ENCODE measurements around the gene BHLHA9.
"Not testable (repeated sequence)": the region's sequence is repeated elsewhere in the genome, so short reads cannot be mapped to it uniquely, and the experiment has no call there.

Gene BHLHA9

DNA sequence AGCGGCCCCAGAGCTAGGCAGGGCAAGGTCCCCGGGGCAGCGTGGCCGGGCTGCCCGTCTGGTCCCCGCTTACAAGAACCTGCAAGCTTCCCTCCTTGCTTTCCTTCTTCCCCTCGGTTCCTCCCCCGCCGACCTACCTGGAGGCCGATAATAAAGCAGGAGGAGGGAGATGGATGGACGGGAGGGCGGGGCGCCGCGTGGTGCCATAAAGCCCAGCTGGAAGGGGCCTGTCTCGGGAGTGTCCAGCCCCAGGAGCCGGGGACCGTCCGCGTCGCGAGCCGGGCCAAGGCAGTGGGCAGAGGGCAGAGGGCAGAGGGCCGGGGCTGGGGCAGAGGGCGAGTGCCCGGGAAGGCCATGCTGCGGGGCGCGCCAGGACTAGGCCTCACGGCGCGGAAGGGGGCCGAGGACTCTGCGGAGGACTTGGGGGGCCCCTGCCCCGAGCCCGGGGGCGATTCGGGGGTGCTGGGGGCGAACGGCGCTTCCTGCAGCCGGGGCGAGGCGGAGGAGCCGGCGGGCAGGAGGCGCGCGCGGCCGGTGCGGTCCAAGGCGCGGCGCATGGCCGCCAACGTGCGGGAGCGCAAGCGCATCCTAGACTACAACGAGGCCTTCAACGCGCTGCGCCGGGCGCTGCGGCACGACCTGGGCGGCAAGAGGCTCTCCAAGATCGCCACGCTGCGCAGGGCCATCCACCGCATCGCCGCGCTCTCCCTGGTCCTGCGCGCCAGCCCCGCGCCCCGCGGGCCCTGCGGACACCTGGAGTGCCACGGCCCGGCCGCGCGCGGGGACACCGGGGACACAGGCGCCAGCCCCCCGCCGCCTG lies at the start of gene BHLHA9:
Gene BHLHA9 (plus strand): TSS at position 235 of the 820 bp plus-strand sequence. CDS start 120 bp downstream, at position 355.
- no peak for DNase-seq (ENCODE audit: low read depth, low spot score)

DNA sequence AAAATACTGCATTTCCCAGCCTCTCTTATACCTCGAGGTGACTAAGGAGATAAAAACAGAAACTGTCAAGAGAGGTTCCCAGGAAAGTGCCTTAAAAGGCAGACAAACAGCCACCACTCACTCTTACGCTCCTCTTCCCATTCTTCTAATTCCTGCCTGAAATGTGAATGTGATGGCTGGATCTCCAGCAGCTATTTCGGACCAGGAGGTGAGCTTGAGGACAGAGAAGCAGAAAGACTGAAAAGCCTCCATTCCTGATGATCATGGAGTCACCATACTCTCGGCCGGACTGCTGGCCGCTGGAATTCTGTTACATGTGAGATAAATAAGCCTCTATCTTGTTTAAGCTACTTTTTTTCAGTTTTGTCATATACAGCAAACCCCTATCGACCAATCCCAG lies 49.0 kb upstream of the BHLHA9 start:
- DNase-seq (ENCODE audit: low read depth, low spot score) = no peak

DNA sequence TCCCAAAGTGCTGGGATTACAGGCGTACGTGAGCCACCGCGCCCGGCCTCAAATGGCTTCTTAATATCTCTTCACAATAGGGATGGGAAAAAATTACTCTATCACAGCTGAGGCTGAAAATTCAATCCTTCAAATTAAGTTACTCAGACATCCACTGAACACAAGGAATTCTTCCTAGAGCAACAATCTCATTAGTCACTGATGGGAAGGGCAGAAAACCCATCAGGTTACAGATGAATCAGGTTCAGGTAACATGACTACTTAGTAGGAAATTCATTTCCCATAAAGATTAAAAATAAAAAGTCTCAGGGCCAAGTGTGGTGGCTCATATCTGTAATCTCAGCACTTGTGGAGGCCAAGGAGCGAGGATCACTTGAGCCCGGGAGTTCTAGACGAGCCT lies 47.9 kb upstream of the BHLHA9 start:
- no peak for DNase-seq (ENCODE audit: low read depth, low spot score)

DNA sequence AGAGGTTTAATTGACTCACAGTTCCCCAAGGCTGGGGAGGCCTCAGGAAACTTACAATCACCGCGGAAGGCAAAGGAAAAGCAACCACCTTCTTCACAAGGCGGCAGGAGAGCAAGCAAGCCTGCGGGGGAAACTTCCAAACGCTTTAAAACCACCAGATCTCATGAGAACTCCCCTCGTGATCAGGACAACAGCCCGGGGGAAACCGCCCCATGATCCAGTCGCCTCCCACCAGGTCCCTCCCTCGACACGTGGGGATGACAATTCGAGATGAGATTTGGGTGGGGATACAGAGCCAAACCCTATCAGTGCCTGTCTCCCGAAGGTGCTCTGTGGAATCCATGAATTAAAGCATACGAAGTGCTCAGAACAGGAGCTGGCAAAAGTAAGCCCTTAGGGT lies 46.6 kb upstream of the BHLHA9 start:
- DNase-seq (ENCODE audit: low read depth, low spot score) = no peak

DNA sequence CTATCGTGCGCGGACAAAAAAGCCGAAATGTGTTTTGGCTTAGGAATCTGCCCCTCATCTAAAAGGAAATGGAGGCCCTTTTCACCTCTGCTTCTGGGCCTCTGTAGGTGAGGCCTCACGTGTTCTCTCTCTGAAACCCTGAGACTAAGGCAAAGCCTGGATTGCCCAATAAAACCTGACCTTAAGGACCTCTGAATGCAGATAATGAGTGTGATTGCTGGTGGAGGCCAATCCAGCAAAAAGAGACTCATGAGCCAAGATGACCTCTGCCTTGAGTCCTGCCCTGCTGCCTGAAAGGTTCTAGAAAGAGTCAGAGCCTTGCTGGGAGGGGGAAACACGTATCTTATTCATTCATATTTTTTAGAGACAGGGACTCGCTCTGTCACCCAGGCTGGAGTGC lies 45.9 kb upstream of the BHLHA9 start:
- DNase-seq (ENCODE audit: low read depth, low spot score) = no peak

DNA sequence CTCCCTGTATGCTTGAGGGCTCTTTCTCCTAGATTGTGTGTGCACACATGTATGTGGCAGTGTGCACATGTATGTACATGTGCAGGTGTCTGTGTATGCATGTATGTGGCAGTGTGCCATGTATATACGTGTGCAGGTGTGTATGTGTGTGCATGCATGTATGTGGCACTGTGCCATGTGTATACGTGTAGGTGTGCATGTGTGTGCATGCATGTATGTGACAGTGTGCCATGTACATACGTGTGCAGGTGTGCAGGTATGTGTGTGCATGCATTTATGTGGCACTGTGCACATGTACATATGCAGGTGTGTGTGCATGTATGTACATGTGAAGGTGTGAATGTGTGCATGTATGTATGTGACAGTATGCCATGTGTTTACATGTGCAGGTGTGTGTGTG lies 43.9 kb upstream of the BHLHA9 start:
- no peak for DNase-seq (ENCODE audit: low read depth, low spot score)

DNA sequence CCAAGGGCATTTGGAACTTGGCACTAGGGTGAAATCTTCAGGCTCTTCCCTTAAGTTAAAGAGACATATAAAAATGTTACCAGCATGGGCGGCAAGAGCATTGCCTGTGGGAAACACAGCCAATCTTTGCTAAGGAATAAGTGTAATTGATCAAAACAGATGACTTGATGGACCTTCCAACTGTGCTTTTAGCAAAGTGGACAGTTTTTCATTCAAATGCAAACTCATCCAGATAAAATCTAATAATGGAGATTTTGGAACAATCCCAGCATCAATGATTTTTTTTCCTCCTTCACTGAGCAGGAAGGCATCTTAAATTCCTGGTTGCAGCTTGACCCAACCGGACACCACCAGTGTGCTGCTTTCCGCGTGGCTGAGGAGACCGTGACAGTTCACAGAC lies 42.9 kb upstream of the BHLHA9 start:
- DNase-seq (ENCODE audit: low read depth, low spot score) = no peak

DNA sequence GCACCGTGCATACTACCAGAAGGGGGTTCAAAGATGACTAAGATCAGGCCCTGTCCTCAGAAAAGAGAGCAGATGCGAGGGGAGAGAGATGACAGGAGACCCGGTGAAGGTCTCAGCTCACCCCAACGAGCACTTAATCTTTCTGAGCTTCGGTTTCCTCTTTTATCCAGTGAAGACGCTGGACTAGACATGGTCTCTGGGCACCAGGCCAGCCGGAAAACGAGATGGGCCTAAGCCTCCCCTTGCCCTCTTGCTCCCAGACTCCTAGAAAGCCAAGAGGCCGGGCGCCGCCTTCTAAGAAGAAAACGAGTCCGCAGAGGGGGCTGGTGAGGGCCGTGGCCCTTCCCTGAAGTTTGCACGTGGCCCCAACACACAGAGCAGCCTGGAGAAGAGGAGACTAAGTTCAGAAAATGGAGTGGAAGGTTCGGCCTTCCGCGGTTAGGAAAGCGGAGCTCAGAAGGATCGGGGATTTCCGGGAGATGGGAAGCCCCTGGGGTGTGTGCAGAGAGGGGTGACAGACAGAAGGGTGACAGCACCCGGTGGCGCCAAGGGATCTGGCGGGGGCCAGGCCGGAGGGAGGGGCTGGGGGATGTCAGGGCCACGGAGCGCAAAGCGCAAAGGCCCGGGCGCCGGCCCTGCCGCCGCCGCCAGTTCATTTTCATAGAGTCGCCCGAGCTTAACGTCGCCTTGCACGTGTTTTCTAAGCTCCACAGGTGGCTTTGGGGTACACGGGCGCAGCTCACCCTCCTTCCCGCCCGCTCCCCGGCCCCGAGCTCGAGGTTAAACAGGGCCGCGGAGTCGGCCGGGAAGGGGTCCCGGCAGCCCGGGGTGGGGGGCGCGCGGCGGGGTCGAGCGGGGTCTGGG lies 42.1 kb upstream of the BHLHA9 start:
- no peak for DNase-seq (ENCODE audit: low read depth, low spot score)

DNA sequence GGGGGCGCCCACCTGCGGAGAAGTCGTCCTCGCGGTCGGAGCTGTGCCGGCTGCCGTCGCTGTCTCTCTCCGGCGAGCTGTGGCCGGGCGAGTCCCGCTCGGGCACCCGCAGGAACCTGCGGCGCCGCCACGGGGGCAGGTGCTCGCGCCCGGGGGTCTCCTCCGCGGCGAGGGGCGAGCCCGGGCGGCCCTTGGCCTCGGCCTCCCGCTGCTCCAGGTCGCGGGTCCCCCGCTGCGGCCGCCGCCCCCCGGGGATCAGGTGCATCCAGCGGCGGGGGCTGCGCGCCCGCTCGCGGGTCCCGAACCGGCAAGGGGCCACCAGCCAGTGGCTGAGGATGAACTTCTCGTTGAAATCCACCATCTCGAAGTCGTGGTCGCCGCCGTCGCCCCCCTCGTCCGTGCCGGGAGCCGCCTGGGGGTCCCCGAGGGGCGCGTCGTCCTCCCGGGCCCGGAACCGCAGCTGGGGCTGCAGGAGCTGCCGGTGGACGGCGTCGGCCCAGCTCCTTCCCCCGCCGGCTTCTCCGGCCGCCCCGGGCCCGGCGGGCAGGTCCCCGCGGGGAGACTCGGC lies 41.4 kb upstream of the BHLHA9 start:
- DNase-seq (ENCODE audit: low read depth, low spot score) = no peak

DNA sequence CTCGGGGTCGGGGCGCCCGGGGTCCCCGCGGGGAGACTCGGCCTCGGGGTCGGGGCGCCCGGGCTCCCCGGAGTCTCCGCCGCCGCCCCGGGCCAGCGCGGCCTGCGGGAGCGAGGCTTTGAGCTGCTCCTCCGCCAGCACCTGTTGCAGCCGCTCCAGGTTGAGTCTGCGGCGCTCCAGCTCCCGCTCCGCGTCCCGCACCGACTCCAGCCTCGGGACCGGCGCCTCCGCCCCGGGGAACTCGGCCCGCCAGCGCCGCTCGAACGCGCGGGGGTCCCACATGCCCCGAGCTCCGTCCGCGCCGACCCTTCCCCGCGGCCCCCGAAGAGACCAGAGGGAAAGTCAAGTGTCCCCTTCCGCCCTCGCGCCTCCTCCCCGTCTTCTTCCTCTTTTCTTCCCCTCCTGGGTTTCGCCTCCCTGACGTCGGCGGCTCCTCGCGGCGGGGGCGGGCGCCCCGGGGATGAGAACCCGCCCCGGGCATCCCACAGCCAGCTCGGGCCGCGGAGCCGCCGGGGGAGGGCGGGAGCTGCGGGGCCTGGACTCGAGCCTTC lies 40.8 kb upstream of the BHLHA9 start:
- DNase-seq (ENCODE audit: low read depth, low spot score) = no peak

DNA sequence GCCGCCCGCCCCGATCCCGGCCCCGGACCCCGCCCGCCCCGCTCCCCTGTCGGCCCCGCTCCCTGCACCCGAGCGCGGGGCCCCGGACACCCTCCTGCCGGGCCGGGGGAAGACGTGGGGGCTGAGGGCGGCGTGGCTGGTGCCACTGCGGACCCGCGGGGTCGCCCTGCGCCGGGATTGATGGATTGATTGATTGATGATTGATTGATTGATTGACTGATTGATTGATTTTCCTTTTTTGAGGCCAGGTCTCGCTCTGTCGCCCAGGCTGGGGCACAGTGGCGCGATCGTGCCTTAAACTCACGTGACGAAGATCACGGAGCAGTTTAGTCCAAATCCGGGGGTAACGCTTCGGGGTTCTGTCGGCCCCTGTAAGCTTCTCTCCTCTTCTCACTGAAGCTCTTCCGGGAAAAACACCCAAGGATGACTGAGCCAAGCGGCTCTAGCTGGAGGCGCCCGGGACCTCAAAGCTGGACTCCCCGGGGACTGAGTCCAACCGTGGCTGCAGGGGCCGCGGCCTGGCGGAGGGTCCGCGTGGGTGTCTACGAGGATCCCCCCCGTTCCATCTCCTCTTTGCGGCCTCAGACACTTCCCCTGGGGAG lies 40.2 kb upstream of the BHLHA9 start:
- no peak for DNase-seq (ENCODE audit: low read depth, low spot score)

DNA sequence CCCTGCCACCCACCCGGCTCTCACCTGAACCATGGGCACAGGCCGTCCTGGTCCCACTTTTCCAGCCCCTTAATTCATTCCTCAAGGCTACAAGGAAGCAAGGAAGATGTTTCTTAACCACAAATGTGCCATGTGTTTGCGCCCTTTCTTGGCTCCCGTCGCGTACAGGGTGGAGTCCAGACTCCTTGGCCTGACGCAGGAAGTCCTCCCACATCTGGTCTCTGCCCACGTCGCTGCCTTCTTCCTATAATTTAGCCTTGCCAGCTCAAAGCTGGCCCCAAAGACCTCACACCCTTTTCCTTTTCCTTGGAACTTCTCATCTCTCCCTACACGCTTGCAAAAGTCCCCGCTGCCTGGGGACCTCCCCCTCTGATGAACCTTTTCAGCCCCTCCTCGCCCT lies 38.8 kb upstream of the BHLHA9 start:
- DNase-seq (ENCODE audit: low read depth, low spot score) = no peak

DNA sequence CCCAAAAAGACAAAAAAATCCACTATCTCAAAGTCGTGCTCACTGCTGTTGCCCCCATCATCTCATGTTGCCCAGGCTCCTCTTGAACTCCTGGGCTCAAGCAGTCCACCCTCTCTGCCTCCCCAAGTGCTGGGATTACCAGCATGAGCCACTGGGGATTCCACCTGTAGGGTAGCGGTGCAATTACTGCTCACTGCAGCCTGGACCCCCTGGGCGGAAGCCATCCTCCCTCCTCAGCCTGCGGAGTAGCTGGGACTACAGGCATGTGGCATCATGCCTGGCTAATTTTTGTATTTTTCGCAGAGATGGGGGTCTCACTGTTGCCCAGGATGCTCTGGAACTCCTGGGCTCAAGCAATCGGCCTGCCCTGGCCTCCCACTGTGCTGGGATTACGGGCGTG lies 37.9 kb upstream of the BHLHA9 start:
- DNase-seq (ENCODE audit: low read depth, low spot score) = no peak

DNA sequence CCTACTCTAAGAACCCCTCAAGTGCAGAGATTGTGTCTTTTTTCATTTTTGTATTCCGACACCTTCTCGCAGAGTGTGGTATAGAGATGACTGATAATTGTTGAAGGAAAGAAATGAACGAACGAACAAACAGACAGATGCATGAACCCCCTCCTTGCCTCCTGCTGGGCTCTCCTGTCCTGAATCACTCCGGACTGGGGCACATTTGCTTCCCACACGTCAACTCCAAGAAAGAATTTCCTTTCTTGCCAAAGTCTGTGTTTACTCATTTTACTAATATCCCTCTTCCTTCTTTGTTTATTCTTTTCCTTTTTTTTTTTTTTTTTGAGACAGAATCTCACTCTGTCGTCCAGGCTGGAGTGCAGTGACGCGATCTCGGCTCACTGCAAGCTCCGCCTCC lies 37.5 kb upstream of the BHLHA9 start:
- DNase-seq (ENCODE audit: low read depth, low spot score) = no peak

DNA sequence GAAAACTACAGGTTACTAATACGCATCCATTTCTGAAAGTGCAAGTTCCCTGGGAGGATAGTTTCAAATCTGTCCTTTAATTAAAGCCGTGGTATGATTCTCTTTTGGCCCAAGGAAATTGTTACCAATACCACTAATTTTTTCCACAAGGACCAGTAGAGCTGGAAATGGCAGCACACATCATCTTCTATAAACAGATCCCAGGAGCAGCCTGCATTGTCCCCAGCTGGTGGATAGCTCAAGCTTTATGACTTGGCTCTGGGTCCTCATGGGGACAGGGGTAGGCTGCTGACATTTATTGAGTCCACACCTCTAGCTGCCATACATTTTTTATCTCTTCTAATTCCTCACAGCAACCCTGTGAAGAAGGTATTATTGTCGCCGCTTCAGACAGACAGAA lies 35.8 kb upstream of the BHLHA9 start:
- no peak for DNase-seq (ENCODE audit: low read depth, low spot score)

DNA sequence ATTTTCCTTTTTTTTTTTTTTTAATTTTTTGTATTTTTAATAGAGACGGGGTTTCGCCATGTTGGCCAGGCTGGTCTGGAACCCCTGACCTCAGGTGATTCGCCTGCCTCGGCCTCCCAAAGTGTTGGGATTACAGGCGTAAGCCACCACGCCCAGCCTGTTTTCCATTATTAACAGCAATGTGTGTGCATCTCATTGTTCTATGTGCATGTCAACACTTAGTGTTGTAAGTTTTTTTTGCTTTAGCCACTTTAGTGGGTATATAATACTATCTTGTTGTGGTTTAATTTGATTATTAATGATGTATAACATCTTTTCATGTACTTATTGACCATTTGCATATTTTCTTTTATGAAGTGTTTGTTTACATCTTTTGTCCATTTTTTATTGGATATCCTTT lies 32.8 kb upstream of the BHLHA9 start:
- no peak for DNase-seq (ENCODE audit: low read depth, low spot score)

DNA sequence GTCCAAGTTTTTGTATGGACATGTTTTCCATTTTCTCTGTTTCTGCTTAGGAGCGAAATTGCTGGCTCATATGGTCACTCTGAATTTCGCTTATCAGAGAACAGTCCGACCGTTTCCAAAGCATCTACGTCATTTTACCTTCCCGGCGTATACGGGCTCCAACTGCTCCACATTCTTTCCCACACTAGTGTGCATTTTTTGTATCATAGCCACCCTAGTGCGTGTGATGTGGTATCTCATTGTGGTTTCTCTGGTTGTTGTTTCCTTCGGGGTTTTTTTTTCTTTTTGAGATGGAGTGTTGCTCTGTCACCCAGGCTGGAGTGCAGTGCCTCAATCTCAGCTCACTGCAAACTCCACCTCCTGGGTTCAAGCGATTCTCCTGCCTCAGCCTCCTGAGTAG lies 31.0 kb upstream of the BHLHA9 start:
- no peak for DNase-seq (ENCODE audit: low read depth, low spot score)

DNA sequence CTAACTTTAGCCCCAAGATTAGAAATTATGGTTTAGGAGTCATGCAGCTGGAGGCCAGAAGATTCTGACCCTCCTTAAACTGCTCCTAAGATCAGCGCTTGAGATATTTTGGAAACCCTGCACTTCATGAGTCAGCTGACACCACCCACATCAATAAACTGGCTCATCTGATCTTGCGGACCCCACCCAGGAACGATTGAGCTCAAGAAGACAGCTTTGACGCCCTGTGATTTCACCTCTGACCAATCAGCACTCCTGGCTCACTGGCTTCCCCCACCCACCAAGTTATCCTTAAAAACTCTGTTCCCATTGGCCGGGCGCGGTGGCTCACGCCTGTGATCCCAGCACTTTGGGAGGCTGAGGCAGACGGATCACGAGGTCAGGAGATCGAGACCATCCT lies 29.8 kb upstream of the BHLHA9 start:
- not testable (repeated sequence) for DNase-seq (ENCODE audit: low read depth, low spot score)

DNA sequence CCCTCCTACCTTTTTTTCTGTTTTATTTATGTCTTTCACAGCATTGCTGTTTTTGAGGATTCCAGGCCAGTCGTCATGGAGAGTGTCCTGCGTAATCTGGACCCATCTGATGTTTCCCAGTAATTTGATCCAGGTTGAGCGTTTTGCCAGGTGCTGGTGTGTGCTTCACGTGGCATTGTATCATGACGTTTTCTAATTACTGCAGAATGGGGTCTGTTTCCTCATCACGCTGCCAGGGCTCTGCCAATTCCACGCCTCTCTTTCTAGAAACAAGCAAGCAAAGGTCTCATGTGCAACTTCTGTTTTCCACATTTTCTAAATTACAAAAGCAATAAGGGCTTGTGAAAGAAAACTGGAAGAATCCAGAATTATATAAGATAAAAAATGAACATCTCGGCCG lies 28.3 kb upstream of the BHLHA9 start:
- no peak for DNase-seq (ENCODE audit: low read depth, low spot score)

DNA sequence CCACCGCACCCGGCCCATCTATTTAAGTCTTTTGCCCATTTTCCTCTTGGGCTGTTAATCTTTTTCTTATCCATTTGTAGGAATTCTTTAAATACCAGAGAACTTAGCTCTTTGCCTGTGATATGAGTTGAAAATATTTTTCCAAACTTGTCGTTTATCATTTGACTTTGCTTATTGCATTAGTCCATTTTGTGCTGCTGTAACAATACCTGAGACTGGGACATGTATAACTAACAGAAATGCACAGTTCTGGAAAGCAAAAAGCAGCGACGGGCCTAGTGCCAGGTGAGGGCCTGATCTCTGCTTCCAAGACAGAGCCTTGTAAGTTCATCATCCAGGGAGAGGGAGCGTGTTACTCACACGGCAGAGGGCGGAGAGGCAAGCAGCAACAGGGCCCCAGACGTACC lies 25.6 kb upstream of the BHLHA9 start:
- DNase-seq (ENCODE audit: low read depth, low spot score) = no peak

DNA sequence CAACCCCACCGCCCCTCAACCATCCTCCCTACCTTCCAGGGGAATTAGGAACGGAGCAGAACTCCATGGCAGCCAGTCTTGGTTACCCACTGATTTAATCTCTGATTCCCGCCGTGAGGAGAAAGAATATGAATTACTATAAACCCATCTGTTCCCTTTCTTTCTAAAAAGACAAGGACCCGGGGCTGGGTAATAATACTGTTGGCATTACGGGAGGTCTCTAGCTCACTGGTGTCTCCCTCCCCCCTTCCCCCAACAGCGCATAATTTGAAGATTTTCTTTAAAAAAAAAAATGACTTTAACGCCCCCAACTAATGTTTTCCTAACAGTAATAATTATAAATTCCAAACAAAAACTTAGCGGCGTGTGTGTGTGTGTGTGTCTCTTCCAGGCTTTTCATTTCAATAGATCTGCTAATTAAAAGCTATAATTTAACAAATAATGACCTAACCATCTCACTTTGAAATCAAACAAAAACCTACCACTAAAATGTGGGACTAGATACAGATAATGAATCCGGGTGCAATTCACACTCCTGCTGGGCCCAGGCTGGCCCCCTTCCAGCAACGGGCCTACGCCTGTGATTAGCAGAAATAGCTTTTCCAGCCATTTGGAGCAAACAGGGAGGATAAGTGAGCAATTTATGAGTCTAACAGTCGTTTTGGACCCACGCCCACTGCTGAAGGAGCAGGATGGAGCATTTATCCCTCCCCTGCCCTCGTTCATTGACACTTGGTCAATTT lies 18.2 kb upstream of the BHLHA9 start:
- no peak for DNase-seq (ENCODE audit: low read depth, low spot score)

Data from activated naive CD8-positive, alpha-beta T cell treated with anti-CD3 and anti-CD28 coated beads, Interleukin-2, amount 50 U/mL, for 16 hours (primary cell).